ENCODE data around the gene TBX6.

The TBX6 gene

DNA sequence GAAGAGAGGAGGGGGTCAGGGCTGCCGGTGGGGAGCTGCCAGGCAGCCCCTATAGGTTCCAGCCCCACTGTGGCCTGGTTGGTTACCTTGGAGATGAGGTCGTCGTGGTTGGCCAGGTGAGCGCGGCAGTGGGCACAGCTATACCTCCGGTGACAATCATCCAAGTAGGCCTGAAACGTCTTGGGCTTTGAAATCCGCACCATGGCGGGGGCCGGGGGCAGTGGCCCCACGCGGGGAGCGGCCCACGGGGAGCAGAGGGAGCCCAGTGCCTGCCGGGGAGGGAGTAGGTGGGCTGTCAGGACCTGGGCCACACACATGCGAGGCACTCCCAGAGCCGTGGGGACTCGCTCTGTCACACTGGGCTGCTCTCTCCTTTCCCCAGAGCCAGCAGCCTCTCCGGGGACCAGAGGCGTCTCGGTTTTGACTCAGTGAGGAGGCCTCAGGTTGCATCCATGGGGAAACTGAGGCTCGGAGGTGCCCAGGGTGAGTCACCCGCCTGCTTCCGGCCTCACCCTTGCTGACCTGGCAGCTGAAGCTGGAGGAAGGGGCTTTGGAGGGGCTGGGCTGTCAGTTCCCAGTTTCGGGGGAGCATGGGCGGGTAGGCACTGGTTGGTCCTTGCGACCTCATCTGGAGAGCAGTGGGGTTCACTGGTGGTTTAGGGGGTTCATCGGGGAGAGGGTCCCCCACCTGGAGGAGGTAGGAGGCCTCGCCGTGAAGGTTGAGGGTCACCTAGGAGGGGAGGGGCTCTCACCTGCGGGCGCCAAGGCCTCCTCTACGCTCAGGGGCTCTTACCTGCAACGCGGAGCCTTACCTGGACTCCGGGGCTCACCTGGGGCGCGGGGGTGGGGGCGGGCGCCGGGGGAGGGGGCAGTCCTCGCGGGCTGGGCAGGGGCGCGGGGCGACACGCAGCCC, 3.7 kb upstream of the TBX6 start:
- H3K27me3 ChIP-seq (ENCODE audit: control insufficient read depth, insufficient read depth, low read length, poor library complexity, severe bottlenecking), result no peaks in the 10 kb centered on the region
- H3K4me3 ChIP-seq (ENCODE audit: insufficient read depth, low read depth, low read length), result peak overlapping the region; percentile 31
- 50 to 51% methylated on average over 47 of the region's 47 CpGs for WGBS, 2 experiments
- peaks cover 3% of the 10 kb centered on the region for H3K9me3 ChIP-seq (ENCODE audit: control insufficient read depth, low read length)
- no peak overlapping the region for H3K27ac ChIP-seq (ENCODE audit: insufficient read depth, low read depth, low read length, poor library complexity, severe bottlenecking)
- no peaks in the 10 kb centered on the region for H3K36me3 ChIP-seq (ENCODE audit: control insufficient read depth, insufficient read depth, low read length)
- peaks cover 15% of the 10 kb centered on the region for H3K4me1 ChIP-seq (ENCODE audit: control insufficient read depth, insufficient read depth, low read length)

DNA sequence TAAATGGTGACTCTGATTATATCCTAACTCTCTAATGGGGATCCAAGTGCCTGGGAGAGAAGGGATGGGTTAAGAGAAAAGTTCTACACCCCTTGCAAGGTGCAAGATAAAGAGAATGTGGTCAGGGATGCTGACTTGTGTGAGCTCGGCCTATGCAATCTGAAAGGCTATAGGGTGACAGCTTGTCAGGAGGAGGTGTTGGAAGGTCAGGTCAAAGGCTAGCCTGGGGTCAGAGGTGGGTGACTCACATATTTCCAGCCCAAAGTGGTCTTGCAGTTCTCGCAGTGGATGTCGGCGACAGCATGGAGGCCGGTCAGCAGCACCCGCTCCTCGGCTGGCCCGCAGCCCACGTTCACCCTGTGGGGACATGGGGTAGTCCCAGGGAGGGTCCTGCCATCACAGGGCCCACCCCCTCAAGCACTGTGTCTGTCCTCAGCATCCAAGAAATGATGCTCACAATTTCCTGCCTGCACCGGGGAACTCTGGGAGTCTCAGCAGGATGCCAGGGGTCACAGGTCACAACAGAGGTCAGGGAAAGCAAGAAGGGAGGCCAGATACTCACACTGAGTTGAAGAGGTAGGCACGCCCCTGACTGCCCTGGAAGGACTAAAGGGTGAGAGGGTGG, 2.9 kb upstream of the TBX6 start:
- Histone ChIP-seq H3K4me3 (ENCODE audit: insufficient read depth, low read depth, low read length) (no peak overlapping the region), H3K27me3 (ENCODE audit: control insufficient read depth, insufficient read depth, low read length, poor library complexity, severe bottlenecking) (no peaks in the 10 kb centered on the region), H3K9me3 (ENCODE audit: control insufficient read depth, low read length) (peaks cover 3% of the 10 kb centered on the region), H3K36me3 (ENCODE audit: control insufficient read depth, insufficient read depth, low read length) (no peaks in the 10 kb centered on the region), H3K27ac (ENCODE audit: insufficient read depth, low read depth, low read length, poor library complexity, severe bottlenecking) (no peak overlapping the region), H3K4me1 (ENCODE audit: control insufficient read depth, insufficient read depth, low read length) (peaks cover 15% of the 10 kb centered on the region)
- WGBS, 2 experiments, result 89 to 90% methylated on average over 11 of the region's 11 CpGs

DNA sequence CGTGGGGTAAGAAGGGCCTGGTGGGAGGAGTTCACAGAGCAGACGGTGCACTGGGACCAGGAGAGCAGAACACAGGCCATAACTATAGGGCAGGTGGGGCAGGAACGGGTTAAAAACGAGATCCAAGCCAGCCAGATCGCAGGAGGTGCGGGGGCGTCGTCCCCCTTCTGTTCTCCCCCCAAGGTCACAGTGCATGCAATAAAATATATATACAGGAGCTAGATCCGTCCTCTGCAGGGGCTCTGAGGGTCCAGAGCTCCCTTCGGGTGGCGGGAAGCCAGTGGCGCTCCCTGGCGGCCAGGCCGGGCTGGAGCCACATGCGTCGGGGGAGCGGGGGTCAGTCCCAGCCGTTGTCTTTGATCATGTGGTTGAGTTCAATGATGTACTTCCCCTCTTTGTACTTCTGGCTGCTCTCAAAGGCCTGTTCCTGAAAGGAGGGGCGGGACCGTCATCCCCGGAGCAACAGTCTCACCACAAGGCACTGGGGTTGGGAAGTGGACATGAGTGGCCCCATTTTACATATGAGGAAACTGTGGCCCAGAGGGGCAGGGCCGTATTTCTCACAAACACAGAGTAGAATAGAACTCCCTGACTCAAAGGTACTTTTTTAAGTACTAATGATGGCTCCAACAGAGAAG, 768 bp upstream of the TBX6 start:
- peak overlapping the region; percentile 43 for H3K4me3 ChIP-seq (ENCODE audit: insufficient read depth, low read depth, low read length)
- no peak overlapping the region for H3K27ac ChIP-seq (ENCODE audit: insufficient read depth, low read depth, low read length, poor library complexity, severe bottlenecking)
- H3K9me3 ChIP-seq (ENCODE audit: control insufficient read depth, low read length), result no peaks in the 10 kb centered on the region
- WGBS, 2 experiments, result 8 to 9% methylated on average over 22 of the region's 22 CpGs
- H3K27me3 ChIP-seq (ENCODE audit: control insufficient read depth, insufficient read depth, low read length, poor library complexity, severe bottlenecking), result no peaks in the 10 kb centered on the region
- peaks cover 15% of the 10 kb centered on the region for H3K4me1 ChIP-seq (ENCODE audit: control insufficient read depth, insufficient read depth, low read length)
- no peaks in the 10 kb centered on the region for H3K36me3 ChIP-seq (ENCODE audit: control insufficient read depth, insufficient read depth, low read length)

DNA sequence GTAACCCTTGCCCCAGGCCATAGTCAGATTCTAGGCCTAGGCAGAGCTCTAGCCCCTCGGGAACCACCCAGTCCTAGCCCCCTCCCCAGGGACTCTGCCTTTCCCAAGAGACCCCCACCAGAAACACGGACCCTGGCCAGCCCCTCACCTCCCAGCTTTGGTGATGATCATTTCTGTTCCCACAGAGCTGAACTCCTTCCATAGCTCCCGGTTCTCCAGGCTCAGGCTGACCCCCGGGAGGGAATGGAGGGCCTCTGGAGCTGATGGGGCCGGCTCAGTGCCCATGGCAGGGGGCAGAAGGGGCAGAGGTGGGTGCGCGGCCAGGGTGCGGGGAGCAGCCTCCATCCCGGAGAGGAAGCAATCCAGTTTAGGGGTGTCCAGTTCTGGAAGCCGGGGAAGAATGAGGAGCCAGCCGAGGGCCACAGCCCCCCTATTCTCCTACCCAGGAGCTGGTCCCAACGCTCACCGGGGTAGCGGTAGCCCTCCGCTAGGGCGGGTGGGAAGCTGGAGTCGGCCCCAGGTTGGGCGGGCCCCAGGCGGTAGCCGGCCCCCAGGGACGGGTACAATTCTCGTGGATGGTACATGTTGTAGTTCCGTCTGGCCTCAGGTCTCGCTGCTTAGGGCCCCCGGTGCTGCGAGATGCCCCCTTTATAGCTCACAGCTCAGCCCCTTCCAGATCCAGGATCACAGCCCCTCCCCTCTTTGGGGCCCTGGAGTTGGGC, 953 bp downstream of the TBX6 start:
- Histone ChIP-seq H3K27ac (ENCODE audit: insufficient read depth, low read depth, low read length, poor library complexity, severe bottlenecking) (no peak overlapping the region), H3K4me3 (ENCODE audit: insufficient read depth, low read depth, low read length) (peak overlapping the region; percentile 43), H3K9me3 (ENCODE audit: control insufficient read depth, low read length) (no peaks in the 10 kb centered on the region), H3K36me3 (ENCODE audit: control insufficient read depth, insufficient read depth, low read length) (peaks cover 7% of the 10 kb centered on the region), H3K27me3 (ENCODE audit: control insufficient read depth, insufficient read depth, low read length, poor library complexity, severe bottlenecking) (no peaks in the 10 kb centered on the region), H3K4me1 (ENCODE audit: control insufficient read depth, insufficient read depth, low read length) (peaks cover 15% of the 10 kb centered on the region)
- 81 to 87% methylated on average over 26 of the region's 26 CpGs for WGBS, 2 experiments

DNA sequence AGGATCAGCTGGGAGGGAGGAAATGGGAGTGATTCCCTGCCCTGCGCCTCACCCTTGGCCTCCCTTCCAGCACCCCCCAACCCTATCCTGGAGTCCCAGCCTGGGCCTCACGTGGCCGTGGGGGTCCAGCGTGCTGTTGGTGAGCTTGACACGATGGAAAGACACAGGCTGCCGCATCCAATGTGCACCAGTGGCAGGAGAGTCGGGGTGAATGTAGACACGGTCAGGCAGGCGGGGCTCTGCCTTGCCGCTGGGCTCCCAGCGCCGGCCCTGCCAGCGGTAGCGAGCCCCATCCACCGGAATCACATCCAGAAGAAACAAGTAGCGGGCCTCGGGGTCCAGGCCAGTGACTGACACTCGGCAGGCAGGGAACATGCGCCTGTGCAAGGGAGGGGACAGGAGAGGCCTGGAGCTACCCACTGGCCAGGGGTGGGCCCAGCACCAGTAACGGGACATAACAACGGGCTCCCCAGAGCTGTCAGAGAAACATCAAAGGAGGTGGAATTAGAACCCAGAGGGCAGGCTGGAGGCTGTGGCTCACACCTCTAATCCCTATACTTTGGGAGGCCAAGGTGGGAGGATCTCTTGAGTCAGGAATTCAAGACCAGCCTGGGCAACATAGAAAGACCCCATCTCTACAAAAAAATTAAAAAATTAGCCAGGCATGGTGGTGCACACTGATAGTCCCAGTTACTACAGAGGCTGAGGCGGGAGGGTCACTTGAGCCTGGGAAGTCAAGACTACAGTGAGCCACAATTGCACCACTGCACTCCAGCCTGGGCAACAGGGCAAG, 2.7 kb downstream of the TBX6 start:
- WGBS, 2 experiments, result 89% methylated on average over 22 of the region's 22 CpGs
- no peak overlapping the region for H3K27ac ChIP-seq (ENCODE audit: insufficient read depth, low read depth, low read length, poor library complexity, severe bottlenecking)

DNA sequence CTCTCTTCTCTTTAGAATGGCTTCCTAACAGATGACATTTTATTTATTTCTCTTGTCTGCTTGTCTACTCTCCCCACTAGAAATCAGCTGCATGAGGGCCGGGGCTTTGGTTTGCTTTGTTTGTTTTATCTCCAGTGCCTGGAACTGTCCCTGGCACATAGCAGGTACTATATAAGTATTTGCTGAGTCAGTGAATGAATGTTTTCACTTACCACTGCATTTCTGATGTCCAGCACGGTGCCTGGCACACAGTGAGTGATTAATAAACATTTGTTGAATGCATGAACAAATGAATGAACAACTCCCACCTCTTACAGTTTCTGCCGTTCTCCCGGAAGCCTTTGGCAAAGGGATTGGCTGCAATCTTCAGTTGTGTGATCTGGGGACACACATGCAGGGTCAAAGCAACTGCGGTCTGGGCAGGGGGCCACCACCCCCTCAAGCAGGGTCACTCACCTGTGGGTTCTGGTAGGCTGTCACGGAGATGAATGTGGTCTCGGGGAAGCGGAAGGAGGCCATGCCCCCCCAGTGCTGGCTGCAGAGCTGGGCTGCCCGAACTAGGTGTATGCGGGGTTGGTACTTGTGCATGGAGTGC, 3.4 kb downstream of the TBX6 start:
- H3K4me1 ChIP-seq (ENCODE audit: control insufficient read depth, insufficient read depth, low read length), result no peaks in the 10 kb centered on the region
- no peaks in the 10 kb centered on the region for H3K27me3 ChIP-seq (ENCODE audit: control insufficient read depth, insufficient read depth, low read length, poor library complexity, severe bottlenecking)
- H3K4me3 ChIP-seq (ENCODE audit: insufficient read depth, low read depth, low read length), result no peak overlapping the region
- peaks cover 21% of the 10 kb centered on the region for H3K36me3 ChIP-seq (ENCODE audit: control insufficient read depth, insufficient read depth, low read length)
- H3K27ac ChIP-seq (ENCODE audit: insufficient read depth, low read depth, low read length, poor library complexity, severe bottlenecking), result no peak overlapping the region
- WGBS, 2 experiments, result 88 to 92% methylated on average over 9 to 10 of the region's 10 CpGs
- H3K9me3 ChIP-seq (ENCODE audit: control insufficient read depth, low read length), result no peaks in the 10 kb centered on the region

More for the DNA sequence above, 2.7 kb downstream of the TBX6 start:
- Histone ChIP-seq H3K36me3 (ENCODE audit: control insufficient read depth, insufficient read depth, low read length) (peaks cover 17% of the 10 kb centered on the region), H3K9me3 (ENCODE audit: control insufficient read depth, low read length) (no peaks in the 10 kb centered on the region), H3K4me1 (ENCODE audit: control insufficient read depth, insufficient read depth, low read length) (no peaks in the 10 kb centered on the region), H3K27me3 (ENCODE audit: control insufficient read depth, insufficient read depth, low read length, poor library complexity, severe bottlenecking) (no peaks in the 10 kb centered on the region), H3K4me3 (ENCODE audit: insufficient read depth, low read depth, low read length) (no peak overlapping the region)

DNA sequence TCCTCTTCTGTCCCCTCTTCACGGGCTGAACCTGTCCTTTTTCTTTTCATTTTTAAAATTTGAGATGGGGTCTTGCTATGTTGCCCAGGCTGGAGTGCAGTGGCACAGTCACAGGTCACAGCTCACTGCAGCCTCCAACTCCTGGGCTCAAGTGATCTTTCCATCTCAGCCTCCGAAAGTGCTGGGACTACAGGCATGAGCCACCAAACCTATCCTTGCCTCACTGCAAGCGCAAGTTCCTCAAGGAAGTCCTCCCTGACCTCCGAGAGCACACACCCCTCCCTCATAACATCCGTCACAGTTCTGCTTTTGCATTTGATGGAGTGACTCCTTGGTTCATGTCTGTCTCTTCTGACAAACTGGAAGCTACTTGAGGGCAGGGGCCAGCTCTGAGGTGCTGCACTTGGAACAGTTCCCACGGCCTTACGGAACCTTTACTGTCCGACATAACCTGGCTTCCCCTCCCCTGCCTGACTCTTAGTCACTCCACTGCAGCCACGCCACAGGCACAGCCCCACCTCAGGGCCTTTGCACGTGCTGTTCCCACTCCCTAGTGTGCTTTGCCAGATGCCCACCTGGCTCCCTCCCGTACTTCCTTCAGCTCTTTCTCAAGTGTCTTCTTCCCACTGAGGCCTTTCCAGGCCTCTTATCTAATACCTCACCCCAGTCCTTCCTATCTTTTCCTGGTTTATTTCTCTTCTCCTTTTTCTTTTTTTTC, 4.4 kb downstream of the TBX6 start:
- Histone ChIP-seq H3K9me3 (ENCODE audit: control insufficient read depth, low read length) (no peaks in the 10 kb centered on the region), H3K4me3 (ENCODE audit: insufficient read depth, low read depth, low read length) (no peak overlapping the region), H3K27ac (ENCODE audit: insufficient read depth, low read depth, low read length, poor library complexity, severe bottlenecking) (no peak overlapping the region), H3K27me3 (ENCODE audit: control insufficient read depth, insufficient read depth, low read length, poor library complexity, severe bottlenecking) (no peaks in the 10 kb centered on the region), H3K36me3 (ENCODE audit: control insufficient read depth, insufficient read depth, low read length) (peaks cover 27% of the 10 kb centered on the region), H3K4me1 (ENCODE audit: control insufficient read depth, insufficient read depth, low read length) (no peaks in the 10 kb centered on the region)
- 90 to 91% methylated on average over 11 of the region's 11 CpGs for WGBS, 2 experiments

DNA sequence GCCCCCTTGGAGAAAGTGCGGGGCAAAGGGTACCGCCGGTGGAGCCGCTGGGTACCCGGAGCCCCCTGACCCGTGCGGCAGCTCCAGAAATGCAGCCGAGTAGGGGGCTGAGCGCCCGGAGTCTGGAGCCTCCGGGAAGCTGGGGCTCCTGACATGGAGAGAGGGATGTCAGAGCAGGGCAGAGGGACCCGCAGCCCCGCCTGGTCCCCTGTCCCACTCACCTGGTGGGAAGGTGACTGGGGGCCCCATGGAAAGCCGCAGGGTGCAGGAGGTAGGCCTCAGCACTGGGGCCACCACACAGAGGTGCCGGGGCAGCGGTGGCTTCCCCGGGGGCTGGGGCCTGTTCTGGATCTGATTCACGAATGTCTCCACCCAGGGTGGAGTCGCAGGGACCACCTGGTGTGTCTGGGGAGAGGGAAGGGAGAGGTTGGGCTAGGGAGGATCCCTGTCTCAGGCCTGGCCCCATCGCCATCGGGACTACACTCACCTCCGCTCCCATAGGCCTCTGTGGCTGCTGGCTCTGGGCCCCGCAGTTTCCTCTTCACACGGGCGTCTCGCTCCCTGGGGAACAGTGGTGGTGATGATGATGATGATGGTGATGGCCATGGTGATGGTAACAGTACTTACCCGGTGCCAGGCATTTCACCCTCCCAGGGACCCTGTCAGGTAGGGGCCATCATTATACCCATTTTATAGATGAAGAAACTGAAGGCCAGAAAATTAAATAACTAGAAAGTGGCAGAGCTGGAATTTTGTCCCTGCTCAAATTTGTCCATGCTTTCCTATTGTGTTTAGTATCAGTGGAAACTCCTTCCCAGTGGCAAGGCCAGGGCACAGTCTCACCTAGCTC, 5.2 kb downstream of the TBX6 start:
- no peaks in the 10 kb centered on the region for H3K27me3 ChIP-seq (ENCODE audit: control insufficient read depth, insufficient read depth, low read length, poor library complexity, severe bottlenecking)
- no peaks in the 10 kb centered on the region for H3K4me1 ChIP-seq (ENCODE audit: control insufficient read depth, insufficient read depth, low read length)
- H3K9me3 ChIP-seq (ENCODE audit: control insufficient read depth, low read length), result no peaks in the 10 kb centered on the region
- 94 to 95% methylated on average over 27 of the region's 27 CpGs for WGBS, 2 experiments
- H3K36me3 ChIP-seq (ENCODE audit: control insufficient read depth, insufficient read depth, low read length), result peaks cover 29% of the 10 kb centered on the region
- H3K4me3 ChIP-seq (ENCODE audit: insufficient read depth, low read depth, low read length), result no peak overlapping the region
- H3K27ac ChIP-seq (ENCODE audit: insufficient read depth, low read depth, low read length, poor library complexity, severe bottlenecking), result no peak overlapping the region

All from ectodermal cell (in vitro differentiated cells).